ENCODE measurements around the gene UBE2K.
"Not testable (repeated sequence)": the region's sequence is repeated elsewhere in the genome, so short reads cannot be mapped to it uniquely, and the experiment has no call there.

The UBE2K gene

GRCh38 chr4:39698424-39699009 is 581 bp downstream of the UBE2K start:
- DNase-seq: no peak

DNA sequence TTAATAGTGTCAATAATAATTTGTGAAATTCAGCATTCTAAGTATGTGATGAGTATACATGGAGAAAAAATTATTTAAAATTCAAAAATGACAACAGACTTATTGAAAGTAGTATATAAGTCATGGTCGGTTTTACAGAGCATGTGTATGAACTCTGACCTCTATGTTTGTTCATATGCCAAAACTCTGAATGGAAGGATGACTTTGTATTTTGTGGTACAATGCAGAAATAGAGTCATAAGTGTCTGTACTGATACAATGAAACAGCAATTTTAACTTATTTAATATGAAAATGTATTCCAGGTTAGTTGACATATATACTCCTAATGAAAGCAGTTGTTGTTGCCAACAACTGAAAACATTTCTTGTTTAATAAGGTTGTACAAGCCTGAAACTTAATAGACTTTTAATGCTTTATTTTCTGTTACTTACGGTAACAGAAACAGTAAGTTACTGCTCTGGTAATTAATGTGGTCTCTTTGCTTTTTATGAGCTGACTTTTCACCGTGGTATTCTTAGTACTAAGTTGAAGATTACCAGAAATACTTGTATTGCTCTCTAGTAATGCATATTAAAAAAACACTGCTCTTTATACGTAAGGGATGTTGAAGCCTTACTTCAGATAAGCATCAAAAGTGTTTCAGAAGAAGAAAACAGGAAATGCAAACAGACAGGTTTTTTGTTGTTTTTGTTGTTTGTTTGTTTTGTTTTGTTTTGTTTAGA is 1.9 kb downstream of the UBE2K start:
- no peak for DNase-seq

- DNase-seq: no peak
Measured at GRCh38 chr4:39700554-39700953, 2.6 kb downstream of the UBE2K start.

DNA sequence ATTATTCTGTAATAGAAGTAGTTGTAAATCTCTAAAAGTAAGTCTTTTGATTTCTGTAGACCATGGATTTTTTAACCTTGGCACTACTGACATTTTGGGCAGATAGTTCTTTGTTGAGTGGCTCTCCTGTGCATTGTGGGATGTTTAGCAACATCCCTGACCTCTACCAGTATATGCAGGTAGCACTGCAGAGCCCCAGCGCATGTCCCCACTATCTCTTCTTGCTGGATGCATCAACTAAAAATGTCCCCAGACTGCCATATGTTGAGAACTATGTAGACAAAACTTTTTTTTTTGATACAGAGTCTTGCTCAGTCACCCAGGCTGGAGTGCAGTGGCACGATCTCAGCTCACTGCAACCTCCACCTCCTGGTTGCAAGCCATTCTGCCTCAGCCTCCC is 4.8 kb downstream of the UBE2K start:
- DNase-seq: no peak

DNA sequence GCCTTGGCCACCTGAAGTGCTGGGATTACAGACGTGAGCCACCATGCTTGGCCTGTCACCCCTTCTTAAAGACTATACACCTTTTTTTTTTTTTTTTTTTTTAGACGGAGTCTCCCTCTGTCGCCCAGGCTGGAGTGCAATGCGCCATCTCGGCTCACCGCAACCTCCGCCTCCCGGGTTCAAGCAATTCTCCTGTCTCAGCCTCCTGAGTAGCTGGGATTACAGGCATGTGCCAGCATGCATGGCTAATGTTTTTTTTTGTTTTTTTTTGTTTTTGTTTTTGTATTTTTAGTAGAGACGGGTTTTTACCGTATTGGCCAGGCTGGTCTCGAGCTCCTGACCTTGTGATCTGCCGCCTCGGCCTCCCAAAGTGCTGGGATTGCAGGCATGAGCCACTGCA is 6.9 kb downstream of the UBE2K start:
- DNase-seq: not testable (repeated sequence)

- no peak for DNase-seq
Measured at GRCh38 chr4:39706334-39706733, 8.4 kb downstream of the UBE2K start.

DNA sequence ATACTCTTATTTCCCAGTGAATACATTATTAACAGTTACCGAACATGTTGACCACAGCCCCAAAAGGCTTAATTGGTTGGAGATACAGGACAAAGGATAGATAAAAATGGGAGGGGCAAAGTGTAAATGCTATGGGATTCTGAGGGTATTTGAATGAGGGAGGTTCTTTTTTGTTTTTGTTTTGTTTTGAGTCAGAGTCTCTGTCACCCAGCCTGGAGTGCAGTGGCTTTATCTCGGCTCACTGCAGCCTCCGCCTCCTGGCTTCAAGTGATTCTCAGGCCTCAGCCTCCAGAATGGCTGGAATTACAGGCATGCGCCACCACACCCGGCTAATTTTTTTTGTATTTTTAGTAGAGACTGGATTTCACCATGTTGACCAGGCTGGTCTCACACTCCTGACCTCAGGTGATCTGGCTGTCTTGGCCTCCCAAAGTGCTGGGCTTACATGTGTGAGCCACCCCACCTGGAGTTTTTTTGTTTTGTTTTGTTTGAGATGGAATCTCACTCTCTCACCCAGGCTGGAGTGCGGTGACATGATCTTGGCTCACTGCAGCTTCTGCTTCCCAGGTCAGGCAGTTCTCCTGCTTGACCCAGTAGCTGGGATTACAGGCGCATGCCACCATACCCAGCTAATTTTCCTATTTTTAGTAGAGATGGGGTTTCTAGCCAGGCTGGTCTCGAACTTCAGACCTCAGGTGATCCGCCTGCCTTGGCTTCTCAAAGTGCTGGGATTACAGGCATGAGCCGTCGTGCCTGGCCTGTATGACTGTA is 9.0 kb downstream of the UBE2K start:
- DNase-seq: no peak

DNA sequence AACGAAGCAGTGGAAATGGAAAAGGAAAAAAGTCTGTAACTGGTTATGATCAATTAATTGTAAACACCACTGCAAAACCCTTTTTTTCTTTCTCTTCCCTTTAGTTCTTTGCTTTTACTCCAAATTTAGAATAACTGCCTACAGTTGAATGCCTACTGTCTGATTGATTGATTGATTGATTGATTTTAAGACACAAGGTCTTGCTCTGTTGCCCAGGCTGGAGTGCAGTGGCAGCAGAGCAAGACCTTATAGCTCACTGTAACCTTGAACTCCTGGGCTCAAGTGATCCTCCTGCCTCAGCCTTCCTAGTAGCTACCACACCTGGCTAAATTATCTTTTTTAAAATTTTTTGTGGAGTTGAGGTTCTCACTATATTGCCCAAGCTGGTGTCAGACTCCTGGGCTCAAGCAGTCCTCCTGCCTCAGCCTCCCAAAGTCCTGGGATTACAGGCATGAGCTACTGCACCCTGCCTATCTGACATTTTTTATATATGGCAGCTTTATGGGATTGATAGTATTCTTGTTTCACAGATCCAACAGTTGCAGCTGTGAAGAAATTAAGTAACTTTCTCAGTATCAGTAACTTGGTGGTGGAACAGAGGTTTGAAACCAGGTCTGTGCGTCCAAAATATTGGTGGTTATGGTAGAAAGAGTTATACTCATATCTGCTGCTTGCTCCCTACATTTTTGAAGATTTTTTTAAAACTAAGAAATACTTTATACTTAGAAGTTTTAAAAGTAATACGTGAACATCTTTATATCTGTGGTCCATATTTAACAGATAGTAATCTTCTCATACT is 12.4 kb downstream of the UBE2K start:
- no peak for DNase-seq

- DNase-seq: no peak
Measured at GRCh38 chr4:39712819-39713607, 15.1 kb downstream of the UBE2K start.

- DNase-seq: no peak
Measured at GRCh38 chr4:39713691-39714090, 15.8 kb downstream of the UBE2K start.

- no peak for DNase-seq
Measured at GRCh38 chr4:39714166-39714565, 16.2 kb downstream of the UBE2K start.

- no peak for DNase-seq
Measured at GRCh38 chr4:39715788-39716187, 17.9 kb downstream of the UBE2K start.

GRCh38 chr4:39716356-39716755 is 18.4 kb downstream of the UBE2K start:
- DNase-seq: no peak

- not testable (repeated sequence) for DNase-seq
Measured at GRCh38 chr4:39717743-39718142, 19.8 kb downstream of the UBE2K start.

GRCh38 chr4:39718366-39719323 is 20.7 kb downstream of the UBE2K start:
- no peak for DNase-seq

DNA sequence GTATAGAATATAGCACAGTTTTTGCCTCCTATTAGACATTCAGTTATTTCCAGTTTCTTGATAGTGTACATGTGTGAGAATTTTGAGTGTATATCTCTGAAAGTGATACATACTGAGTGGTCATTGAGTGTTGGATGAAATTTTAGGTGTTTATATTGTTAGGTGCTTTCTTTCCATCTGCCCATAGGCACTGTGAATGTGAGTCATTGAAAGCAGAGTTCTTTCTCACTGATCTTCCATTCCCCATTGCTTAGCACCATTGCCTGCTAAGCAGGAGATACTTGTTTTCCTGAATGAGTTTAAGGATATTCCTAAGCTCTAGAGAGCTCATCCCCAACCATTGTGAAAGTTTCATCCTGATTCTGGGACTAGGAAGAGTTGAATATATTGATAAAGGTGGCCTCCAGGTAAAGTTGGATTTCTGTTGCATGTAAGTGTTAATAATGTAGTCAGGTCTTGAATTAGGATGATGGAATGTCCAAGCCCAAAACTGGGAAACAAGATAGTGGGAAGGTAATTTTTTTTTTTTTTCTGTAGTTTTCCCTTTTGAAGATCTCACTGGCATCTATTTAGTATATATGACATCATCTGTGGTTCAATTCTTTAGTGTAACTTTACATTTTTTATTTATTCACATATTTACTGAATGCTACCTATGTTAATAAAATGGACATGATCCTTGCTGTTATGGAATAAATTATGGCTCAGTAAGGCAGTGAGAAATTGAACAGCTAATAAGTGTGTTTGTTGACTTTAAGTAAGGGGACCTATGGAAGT is 22.1 kb downstream of the UBE2K start:
- no peak for DNase-seq

GRCh38 chr4:39721273-39721672 is 23.3 kb downstream of the UBE2K start:
- not testable (repeated sequence) for DNase-seq

DNA sequence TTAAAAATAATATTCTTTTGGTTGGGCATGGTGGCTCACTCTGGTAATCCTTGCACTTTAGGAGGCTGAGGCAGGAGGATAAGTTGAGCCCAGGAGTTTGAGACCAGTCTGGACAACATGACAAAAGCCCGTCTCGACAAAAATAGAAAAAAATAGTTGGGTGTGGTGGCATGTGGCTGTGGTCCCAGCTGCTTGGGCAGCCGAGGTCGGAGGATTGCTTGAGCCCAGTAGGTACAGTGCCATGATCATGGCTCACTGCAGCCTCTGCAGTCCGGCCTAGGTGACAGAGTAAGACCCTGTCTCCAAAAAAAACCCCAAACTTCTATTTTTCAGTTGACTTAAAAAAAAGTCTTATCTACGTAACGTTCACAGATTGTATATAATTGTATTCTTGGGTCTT is 23.9 kb downstream of the UBE2K start:
- no peak for DNase-seq

DNA sequence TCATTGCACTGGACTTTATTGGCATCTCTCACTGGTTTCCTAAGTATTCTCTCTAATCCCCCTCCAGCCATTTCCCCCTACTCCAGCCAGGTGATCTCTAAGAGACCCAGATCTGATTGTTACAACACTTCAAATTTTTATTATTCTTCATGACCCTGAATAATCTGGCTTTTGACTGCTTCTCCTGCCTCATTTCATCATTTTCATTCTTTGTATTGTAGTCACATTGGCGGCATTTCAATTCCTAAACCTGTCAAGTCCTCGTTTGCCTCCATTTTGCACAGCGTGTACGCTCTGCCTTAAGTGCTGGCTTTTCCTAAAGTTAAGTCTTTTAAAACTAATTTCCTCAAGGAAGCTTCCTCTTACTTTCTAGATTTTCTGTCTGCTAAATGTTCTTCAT is 31.6 kb downstream of the UBE2K start:
- DNase-seq: no peak

DNA sequence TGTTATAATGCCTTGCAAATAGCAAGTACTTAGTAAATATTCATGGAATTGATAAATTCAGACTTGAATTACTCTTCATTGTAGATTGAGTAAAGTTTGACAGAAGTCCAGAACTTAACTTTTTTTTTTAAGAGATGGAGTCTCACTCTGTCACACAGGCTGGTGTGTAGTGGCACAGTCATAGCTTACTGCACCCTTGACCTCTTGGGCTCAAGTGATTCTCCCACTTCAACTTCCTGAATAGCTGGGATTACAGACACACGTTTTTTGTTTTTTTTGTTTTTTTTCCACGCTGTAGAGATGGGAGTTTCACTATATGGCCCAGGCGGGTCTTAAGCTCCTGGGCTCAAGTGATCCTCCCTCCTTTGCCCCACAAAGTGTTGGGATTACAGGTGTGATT is 32.1 kb downstream of the UBE2K start:
- no peak for DNase-seq
